TTC549 (cell line): ENCODE measurements around the gene MEMO1.
"Not testable (repeated sequence)": the region's sequence is repeated elsewhere in the genome, so short reads cannot be mapped to it uniquely, and the experiment has no call there.

Source experiments
- FAIRE-seq: peaks from 2 replicates; lab custom pipeline; 2012; peaks lifted over from hg19 to GRCh38; lab: Jason Lieb, UNC

Gene MEMO1

GRCh38 chr2:31907491-31907890, 103.3 kb downstream of the MEMO1 start:
- FAIRE-seq, result not testable (repeated sequence)

GRCh38 chr2:31903109-31903780, 107.6 kb downstream of the MEMO1 start:
- no peak for FAIRE-seq

- FAIRE-seq, result no peak
These were observed 108.9 kb downstream of the MEMO1 start for GRCh38 chr2:31901900-31902299.

- not testable (repeated sequence) for FAIRE-seq
These were observed 110.7 kb downstream of the MEMO1 start for GRCh38 chr2:31900156-31900555.

GRCh38 chr2:31898346-31898745, 112.5 kb downstream of the MEMO1 start:
- FAIRE-seq, result not testable (repeated sequence)

GRCh38 chr2:31897340-31897739, 113.5 kb downstream of the MEMO1 start:
- not testable (repeated sequence) for FAIRE-seq

GRCh38 chr2:31896293-31896692, 114.5 kb downstream of the MEMO1 start:
- no peak for FAIRE-seq

- no peak for FAIRE-seq
These were observed 116.2 kb downstream of the MEMO1 start for GRCh38 chr2:31894656-31895055.

GRCh38 chr2:31893094-31893493, 117.7 kb downstream of the MEMO1 start:
- no peak for FAIRE-seq

GRCh38 chr2:31889044-31889443, 121.8 kb downstream of the MEMO1 start:
- FAIRE-seq, result no peak

GRCh38 chr2:31888550-31888949, 122.3 kb downstream of the MEMO1 start:
- FAIRE-seq, result no peak

- no peak for FAIRE-seq
These were observed 124.1 kb downstream of the MEMO1 start for GRCh38 chr2:31886700-31887099.

GRCh38 chr2:31877008-31877407, 133.8 kb downstream of the MEMO1 start:
- no peak for FAIRE-seq

- no peak for FAIRE-seq
These were observed 136.7 kb downstream of the MEMO1 start for GRCh38 chr2:31874071-31874470.

GRCh38 chr2:31865215-31865614, 145.6 kb downstream of the MEMO1 start:
- no peak for FAIRE-seq

- no peak for FAIRE-seq
These were observed 146.9 kb downstream of the MEMO1 start for GRCh38 chr2:31863867-31864266.

GRCh38 chr2:31863015-31863656, 147.7 kb downstream of the MEMO1 start:
- not testable (repeated sequence) for FAIRE-seq

GRCh38 chr2:31859959-31860358, 150.8 kb downstream of the MEMO1 start:
- no peak for FAIRE-seq

GRCh38 chr2:31853521-31853920, 157.3 kb downstream of the MEMO1 start:
- peak; percentile 26 for FAIRE-seq

- FAIRE-seq, result not testable (repeated sequence)
These were observed 168.7 kb downstream of the MEMO1 start for GRCh38 chr2:31842150-31842549.

- no peak for FAIRE-seq
These were observed 175.4 kb downstream of the MEMO1 start for GRCh38 chr2:31835450-31835849.

GRCh38 chr2:31832363-31832762, 178.4 kb downstream of the MEMO1 start:
- no peak for FAIRE-seq

GRCh38 chr2:31831585-31831984, 179.2 kb downstream of the MEMO1 start:
- FAIRE-seq, result no peak

GRCh38 chr2:31828891-31829290, 181.9 kb downstream of the MEMO1 start:
- FAIRE-seq, result no peak
